ENCODE measurements around the gene ESR2.
"Not testable (repeated sequence)": the region's sequence is repeated elsewhere in the genome, so short reads cannot be mapped to it uniquely, and the experiment has no call there.

Gene ESR2

GRCh38 chr14:64037869-64038745 lies 256.1 kb downstream of the ESR2 start:
- DNase-seq (ENCODE audit: low read depth), result not testable (repeated sequence)

- no peak for DNase-seq (ENCODE audit: low read depth)
These were observed 259.0 kb downstream of the ESR2 start for GRCh38 chr14:64035143-64035542.

Data from stimulated activated CD8-positive, alpha-beta memory T cell treated with anti-CD3 and anti-CD28 coated beads, Interleukin-12 subunit alpha, Interleukin-12 subunit beta, amount 100 ng/mL, for 1 hour (primary cell).